Glutamatergic neuron (in vitro differentiated cells): Measurements from ENCODE around the gene LRCH2. TPM values are rescaled to one million over a fixed set of nuclear protein-coding genes. Genes with fewer than 3 reads are reported as not detected.

Experiments used
- DNase-seq: peaks from one replicate; pipeline ENCODE4 v3.0.0; 2022
- H3K27ac Mint-ChIP-seq: one replicate; pipeline ENCODE4 v1.8.0; 2020; ENCODE audit warnings: mild to moderate bottlenecking, mixed read lengths, inconsistent platforms; ENCODE audit not compliant: unreplicated experiment
- H3K27me3 Mint-ChIP-seq: one replicate; pipeline ENCODE4 v1.8.0; 2020; ENCODE audit warnings: mild to moderate bottlenecking, moderate library complexity, mixed read lengths, inconsistent platforms; ENCODE audit not compliant: unreplicated experiment
- H3K36me3 Mint-ChIP-seq: one replicate; pipeline ENCODE4 v1.8.0; 2020; ENCODE audit warnings: mild to moderate bottlenecking, mixed read lengths, inconsistent platforms; ENCODE audit not compliant: unreplicated experiment
- H3K4me1 Mint-ChIP-seq: one replicate; pipeline ENCODE4 v1.8.0; 2020; ENCODE audit warnings: mild to moderate bottlenecking, low read depth, mixed read lengths, inconsistent platforms; ENCODE audit not compliant: unreplicated experiment
- H3K4me3 Mint-ChIP-seq: one replicate; pipeline ENCODE4 v1.8.0; 2020; ENCODE audit warnings: mild to moderate bottlenecking, mixed read lengths, inconsistent platforms; ENCODE audit not compliant: unreplicated experiment
- H3K9me3 Mint-ChIP-seq: one replicate; pipeline ENCODE4 v1.8.0; 2020; ENCODE audit warnings: mild to moderate bottlenecking, moderate library complexity, mixed read lengths, inconsistent platforms; ENCODE audit not compliant: unreplicated experiment
- total RNA-seq: library from RNA; stranded (reverse); fragmentation: NEBNext Ultra II Directional; extraction: Animal tissue kit (Norgen Biotek cat#: 25700); gene quantifications from one replicate; pipeline ENCODE4 v1.2.1, GENCODE V29; 2021; ENCODE audit not compliant: unreplicated experiment
- TF ChIP-seq, protein P1 (sequence below): fragments of 200-600 bp; sonication (generic); IDR thresholded peaks from one replicate; pipeline ENCODE4 v1.5.0; 2021; ENCODE audit not compliant: partially characterized antibody, unreplicated experiment

LRCH2 gene
- total RNA-seq, 1 donor from 2014 or later, result 24.2 TPM

DNA sequence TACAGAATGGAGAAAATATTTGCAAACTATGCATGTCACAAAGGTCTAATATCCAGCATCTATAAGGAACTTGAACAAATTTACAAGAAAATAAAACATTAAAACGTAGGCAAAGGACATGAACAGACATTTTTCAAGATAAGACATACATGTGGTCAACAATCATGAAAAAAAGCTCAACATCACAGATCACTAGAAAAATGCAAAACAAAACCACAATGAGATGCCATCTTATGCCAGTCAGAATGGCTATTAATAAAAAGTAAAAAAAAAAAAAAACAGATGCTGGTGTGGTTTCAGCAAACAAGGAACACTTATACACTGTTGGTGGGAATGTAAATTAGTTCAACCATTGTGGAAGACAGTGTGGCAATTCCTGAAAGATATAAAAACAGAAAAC, 140.7 kb downstream of the LRCH2 start:
- no peak for DNase-seq
- Mint-ChIP-seq H3K27me3 (no peaks in the 10 kb centered on the region), H3K27ac (no peak overlapping the region), H3K36me3 (peaks cover 6% of the 10 kb centered on the region), H3K4me3 (no peak overlapping the region), H3K9me3 (peaks cover 2% of the 10 kb centered on the region), H3K4me1 (no peaks in the 10 kb centered on the region)
- TF ChIP-seq, protein P1, sequence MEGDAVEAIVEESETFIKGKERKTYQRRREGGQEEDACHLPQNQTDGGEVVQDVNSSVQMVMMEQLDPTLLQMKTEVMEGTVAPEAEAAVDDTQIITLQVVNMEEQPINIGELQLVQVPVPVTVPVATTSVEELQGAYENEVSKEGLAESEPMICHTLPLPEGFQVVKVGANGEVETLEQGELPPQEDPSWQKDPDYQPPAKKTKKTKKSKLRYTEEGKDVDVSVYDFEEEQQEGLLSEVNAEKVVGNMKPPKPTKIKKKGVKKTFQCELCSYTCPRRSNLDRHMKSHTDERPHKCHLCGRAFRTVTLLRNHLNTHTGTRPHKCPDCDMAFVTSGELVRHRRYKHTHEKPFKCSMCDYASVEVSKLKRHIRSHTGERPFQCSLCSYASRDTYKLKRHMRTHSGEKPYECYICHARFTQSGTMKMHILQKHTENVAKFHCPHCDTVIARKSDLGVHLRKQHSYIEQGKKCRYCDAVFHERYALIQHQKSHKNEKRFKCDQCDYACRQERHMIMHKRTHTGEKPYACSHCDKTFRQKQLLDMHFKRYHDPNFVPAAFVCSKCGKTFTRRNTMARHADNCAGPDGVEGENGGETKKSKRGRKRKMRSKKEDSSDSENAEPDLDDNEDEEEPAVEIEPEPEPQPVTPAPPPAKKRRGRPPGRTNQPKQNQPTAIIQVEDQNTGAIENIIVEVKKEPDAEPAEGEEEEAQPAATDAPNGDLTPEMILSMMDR, result no peak

DNA sequence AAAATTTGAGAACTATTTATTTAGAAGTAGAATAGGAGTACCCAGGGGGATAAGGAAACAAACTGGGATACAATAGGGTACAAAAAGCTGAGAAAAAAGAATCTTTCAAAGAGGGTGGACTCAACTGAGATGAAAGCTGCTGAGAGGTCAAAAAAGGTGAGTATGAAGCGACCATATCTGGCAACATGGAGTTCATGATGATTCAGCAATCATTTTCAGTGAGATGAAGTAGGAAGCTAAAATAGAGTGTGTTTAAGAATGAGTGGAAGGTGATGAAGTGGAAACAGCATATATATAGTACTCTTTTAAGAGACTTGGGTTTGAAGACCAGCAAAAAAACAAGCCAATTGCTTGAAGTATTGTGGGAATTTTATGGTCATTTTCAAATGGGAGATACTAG, 144.5 kb downstream of the LRCH2 start:
- Mint-ChIP-seq H3K27me3 (no peaks in the 10 kb centered on the region), H3K36me3 (peaks cover 19% of the 10 kb centered on the region), H3K4me1 (no peaks in the 10 kb centered on the region), H3K4me3 (no peak overlapping the region), H3K9me3 (peaks cover 6% of the 10 kb centered on the region), H3K27ac (no peak overlapping the region)
- no peak for DNase-seq
- TF ChIP-seq, protein P1, result no peak

GRCh38 chrX:115068896-115069295, 165.0 kb downstream of the LRCH2 start:
- no peak overlapping the region for H3K27ac Mint-ChIP-seq
- no peaks in the 10 kb centered on the region for H3K9me3 Mint-ChIP-seq
- no peak overlapping the region for H3K4me3 Mint-ChIP-seq
- H3K27me3 Mint-ChIP-seq, result no peaks in the 10 kb centered on the region
- no peak for DNase-seq
- TF ChIP-seq, protein P1, result no peak
- H3K4me1 Mint-ChIP-seq, result no peaks in the 10 kb centered on the region
- H3K36me3 Mint-ChIP-seq, result peaks cover 4% of the 10 kb centered on the region

GRCh38 chrX:115067812-115068211, 166.1 kb downstream of the LRCH2 start:
- H3K27ac Mint-ChIP-seq, result no peak overlapping the region
- TF ChIP-seq, protein P1, result no peak
- no peaks in the 10 kb centered on the region for H3K9me3 Mint-ChIP-seq
- no peaks in the 10 kb centered on the region for H3K4me1 Mint-ChIP-seq
- H3K36me3 Mint-ChIP-seq, result peaks cover 4% of the 10 kb centered on the region
- H3K27me3 Mint-ChIP-seq, result no peaks in the 10 kb centered on the region
- no peak for DNase-seq
- no peak overlapping the region for H3K4me3 Mint-ChIP-seq

DNA sequence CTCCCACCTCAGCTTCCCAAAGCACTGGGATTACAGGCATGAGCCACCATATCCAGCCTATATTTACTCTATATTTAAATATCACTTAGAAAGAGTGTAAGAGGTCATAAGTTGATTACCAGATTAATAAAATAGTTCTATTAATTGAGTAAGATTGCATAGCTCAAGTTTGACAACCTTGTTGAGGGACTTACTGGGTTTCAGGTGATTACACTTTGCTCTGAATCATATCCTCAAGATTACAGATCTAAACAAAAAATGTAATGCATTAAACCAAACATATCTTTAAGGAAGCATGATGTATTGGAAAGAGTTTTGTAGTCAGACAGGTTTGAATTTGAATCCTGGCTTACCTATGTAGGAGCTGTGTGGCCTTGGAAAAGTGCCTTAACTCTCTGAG, 168.6 kb downstream of the LRCH2 start:
- TF ChIP-seq, protein P1, result no peak
- Mint-ChIP-seq H3K27me3 (no peaks in the 10 kb centered on the region), H3K4me3 (no peak overlapping the region), H3K9me3 (no peaks in the 10 kb centered on the region), H3K4me1 (no peaks in the 10 kb centered on the region), H3K27ac (no peak overlapping the region), H3K36me3 (no peaks in the 10 kb centered on the region)
- DNase-seq, result no peak

Other genes starting within 250 kb of the LRCH2 start
- not detected for gene IL13RA2, start 216.5 kb downstream of the LRCH2 start, total RNA-seq
- gene RBMXL3, start 44.7 kb downstream of the LRCH2 start, total RNA-seq, result not detected
- not detected for gene LUZP4, start 55.6 kb upstream of the LRCH2 start, total RNA-seq